Liver (tissue), 9 donors: ENCODE results near the gene TMEM163. TPM values are rescaled to one million over a fixed set of nuclear protein-coding genes. Genes with fewer than 3 reads are reported as not detected.

Experiments
- DNase-seq: peaks from one replicate; pipeline ENCODE4 v3.0.0-alpha.2; 2017; ENCODE audit warnings: low spot score
- H3K27ac ChIP-seq, 2 donors: one replicate each; pipeline ENCODE4 v1.7.0; 2013; ENCODE audit warnings: inconsistent platforms in 2 of 2, low read length in 2 of 2, control low read depth in 1 of 2, low read depth in 1 of 2, mild to moderate bottlenecking in 1 of 2
- H3K27me3 ChIP-seq, 4 donors: one replicate each; pipeline versions ENCODE4 v1.6.1 to v1.7.0; 2013; ENCODE audit warnings: low read length in 3 of 4, inconsistent platforms in 1 of 4, mild to moderate bottlenecking in 1 of 4, moderate library complexity in 1 of 4; ENCODE audit not compliant: control insufficient read depth in 4 of 4, insufficient read depth in 4 of 4
- H3K36me3 ChIP-seq, 4 donors: one replicate each; pipeline versions ENCODE4 v1.6.1 to v1.7.0; 2013; ENCODE audit warnings: low read length in 3 of 4, mild to moderate bottlenecking in 3 of 4, low read depth in 1 of 4, moderate library complexity in 1 of 4; ENCODE audit not compliant: control insufficient read depth in 4 of 4, insufficient read depth in 3 of 4
- H3K4me1 ChIP-seq, 4 donors: one replicate each; pipeline versions ENCODE4 v1.6.1 to v1.7.0; 2013; ENCODE audit warnings: low read length in 3 of 4, mild to moderate bottlenecking in 3 of 4, moderate library complexity in 1 of 4; ENCODE audit not compliant: control insufficient read depth in 4 of 4, insufficient read depth in 4 of 4
- H3K4me3 ChIP-seq, 3 donors: one replicate each; pipeline versions ENCODE4 v1.6.1 to v1.7.0; 2013; ENCODE audit warnings: low read length in 3 of 3, control low read depth in 1 of 3, low read depth in 1 of 3, mild to moderate bottlenecking in 1 of 3
- H3K9ac ChIP-seq, 2 donors: one replicate each; pipeline ENCODE4 v1.7.0; 2013; ENCODE audit warnings: low read length in 2 of 2, mild to moderate bottlenecking in 2 of 2, moderate library complexity in 2 of 2, control low read depth in 1 of 2, low read depth in 1 of 2
- H3K9me3 ChIP-seq, 4 donors: one replicate each; pipeline versions ENCODE4 v1.6.1 to v1.7.0; 2013; ENCODE audit warnings: low read length in 3 of 4; ENCODE audit not compliant: control insufficient read depth in 4 of 4
- EGR1 ChIP-seq, 2 donors: IDR thresholded peaks; 2 replicates each; pipeline ENCODE4 v1.6.1; 2016 to 2018; ENCODE audit warnings: antibody characterized with exemption in 2 of 2, low read depth in 2 of 2
- FOXA1 ChIP-seq: IDR thresholded peaks from 2 replicates; pipeline ENCODE4 v1.6.1; 2016; ENCODE audit warnings: antibody characterized with exemption
- FOXA2 ChIP-seq: IDR thresholded peaks from 2 replicates; pipeline ENCODE4 v1.6.1; 2016; ENCODE audit warnings: antibody characterized with exemption
- GABPA ChIP-seq, 2 donors: IDR thresholded peaks in 1 of 2; conservative IDR thresholded peaks in 1 of 2; 2 replicates each; pipeline ENCODE4 v1.6.1; 2016; ENCODE audit warnings: antibody characterized with exemption in 2 of 2, mild to moderate bottlenecking in 1 of 2, moderate library complexity in 1 of 2
- HNF4G ChIP-seq: IDR thresholded peaks from 2 replicates; pipeline ENCODE4 v1.6.1; 2016; ENCODE audit warnings: antibody characterized with exemption
- JUND ChIP-seq, 2 donors: IDR thresholded peaks; 2 replicates each; pipeline ENCODE4 v1.6.1; 2016; ENCODE audit warnings: antibody characterized with exemption in 2 of 2
- RAD21 ChIP-seq, 2 donors: IDR thresholded peaks; 2 replicates each; pipeline ENCODE4 v1.6.1; 2016; ENCODE audit warnings: antibody characterized with exemption in 2 of 2, mild to moderate bottlenecking in 2 of 2
- RXRA ChIP-seq, 2 donors: IDR thresholded peaks; 2 replicates each; pipeline ENCODE4 v1.6.1; 2017 to 2018; ENCODE audit warnings: antibody characterized with exemption in 2 of 2, mild to moderate bottlenecking in 1 of 2
- SP1 ChIP-seq: IDR thresholded peaks from 2 replicates; pipeline ENCODE4 v1.6.1; 2018; ENCODE audit warnings: antibody characterized with exemption, mild to moderate bottlenecking
- TAF1 ChIP-seq: conservative IDR thresholded peaks from 2 replicates; pipeline ENCODE4 v1.6.1; 2016; ENCODE audit warnings: antibody characterized with exemption, mild to moderate bottlenecking
- YY1 ChIP-seq: IDR thresholded peaks from 2 replicates; pipeline ENCODE4 v1.6.1; 2016; ENCODE audit warnings: antibody characterized with exemption, mild to moderate bottlenecking
- WGBS: extraction: QIAGEN DNeasy Blood & Tissue Kit; methylation state at CpG from one replicate; pipeline ENCODE4 v1.1.7; 2013; 5-methylcytosine and 5-hydroxymethylcytosine counted together
- polyA plus RNA-seq, 2 donors: library from polyadenylated mRNA; stranded (reverse) in 1 of 2; unstranded in 1 of 2; fragments of 200-250 nt in 1 of 2; fragments of >200 nt in 1 of 2; fragmentation: Nextera tagmentation in 1 of 2; extraction: Ambion mirVana in 1 of 2; gene quantifications; one replicate each; pipeline versions ENCODE4 v1.2.1 to v1.2.3, GENCODE V29; 2013 to 2015
- total RNA-seq, 2 donors: library from RNA; depleted of rRNA; stranded (reverse); fragments of >200 nt; gene quantifications; one replicate each; pipeline ENCODE4 v1.2.3, GENCODE V29; 2014
- TF ChIP-seq, protein P1 (sequence below): fragments of 150-350 bp; IDR thresholded peaks from 2 replicates; pipeline ENCODE4 v1.5.1; 2017; ENCODE audit warnings: improper control_type of control experiment, low read depth, low read length; ENCODE audit not compliant: missing input control
- TF ChIP-seq, protein P2 (sequence below): IDR thresholded peaks from 2 replicates; pipeline ENCODE4 v1.6.1; 2016; ENCODE audit warnings: antibody characterized with exemption
- TF ChIP-seq, protein P3 (sequence below): IDR thresholded peaks from 2 replicates; pipeline ENCODE4 v1.6.1; 2016; ENCODE audit warnings: antibody characterized with exemption, mild to moderate bottlenecking
- TF ChIP-seq, protein P4 (sequence below): IDR thresholded peaks from 2 replicates; pipeline ENCODE4 v1.6.1; 2016; ENCODE audit warnings: antibody characterized with exemption
- TF ChIP-seq, protein P5 (sequence below): IDR thresholded peaks from 2 replicates; pipeline ENCODE4 v1.6.1; 2016; ENCODE audit warnings: antibody characterized with exemption
- donor health status: healthy.
- donor health status: healthy.
- donor health status: healthy.
- donor health status: healthy.
- donor health status: healthy.

The TMEM163 gene
- total and polyA plus RNA-seq, 4 donors, result 0.08 to 0.48 (median 0.25) TPM

DNA sequence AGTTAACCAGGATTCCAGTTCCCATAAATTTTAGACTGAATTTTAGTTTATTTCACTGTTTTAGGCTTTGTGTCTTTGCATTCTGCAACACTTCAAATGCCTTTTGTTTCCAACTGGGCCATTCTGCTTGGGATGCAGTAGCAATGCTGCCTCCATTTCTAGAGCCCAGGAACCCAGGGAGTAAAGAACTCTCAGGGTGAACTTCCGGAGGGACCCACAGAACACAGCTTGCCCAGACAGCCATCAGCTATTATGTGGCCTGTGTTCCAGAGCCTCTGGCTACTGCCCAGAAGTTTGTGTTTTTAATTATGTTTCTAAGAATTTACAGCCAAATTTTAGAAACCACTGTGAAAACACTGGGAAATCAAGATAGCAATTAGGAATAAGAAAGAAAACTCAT is 145.1 kb downstream of the TMEM163 start (continued):
- no peak for TF ChIP-seq JUND (IDR thresholded peaks at IDR 0.05)

DNA sequence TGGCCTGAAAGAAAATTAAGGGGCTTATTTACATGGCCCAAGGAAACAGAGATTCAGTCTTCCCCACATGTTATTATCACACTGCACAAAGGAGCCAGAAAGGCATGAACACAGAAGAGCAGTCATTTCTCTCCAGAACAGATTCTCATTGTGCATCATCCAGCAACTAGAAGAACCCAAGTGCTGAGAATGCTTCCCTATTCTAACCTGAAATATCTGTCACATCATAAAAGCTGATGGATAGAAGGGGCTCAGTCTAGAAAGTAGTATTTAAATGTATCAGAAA is 145.8 kb downstream of the TMEM163 start:
- Histone ChIP-seq H3K9me3 (no peaks in the 10 kb centered on the region), H3K36me3 (no peaks in the 10 kb centered on the region), H3K27me3 (no peaks in the 10 kb centered on the region), H3K27ac (no peak overlapping the region), H3K9ac (no peak overlapping the region), H3K4me3 (no peak overlapping the region), H3K4me1 (no peaks in the 10 kb centered on the region)
- no peak for TF ChIP-seq HNF4G
- TF ChIP-seq RAD21 (IDR thresholded peaks at IDR 0.05), result no peak
- TF ChIP-seq FOXA2, result no peak
- TF ChIP-seq, protein P1, sequence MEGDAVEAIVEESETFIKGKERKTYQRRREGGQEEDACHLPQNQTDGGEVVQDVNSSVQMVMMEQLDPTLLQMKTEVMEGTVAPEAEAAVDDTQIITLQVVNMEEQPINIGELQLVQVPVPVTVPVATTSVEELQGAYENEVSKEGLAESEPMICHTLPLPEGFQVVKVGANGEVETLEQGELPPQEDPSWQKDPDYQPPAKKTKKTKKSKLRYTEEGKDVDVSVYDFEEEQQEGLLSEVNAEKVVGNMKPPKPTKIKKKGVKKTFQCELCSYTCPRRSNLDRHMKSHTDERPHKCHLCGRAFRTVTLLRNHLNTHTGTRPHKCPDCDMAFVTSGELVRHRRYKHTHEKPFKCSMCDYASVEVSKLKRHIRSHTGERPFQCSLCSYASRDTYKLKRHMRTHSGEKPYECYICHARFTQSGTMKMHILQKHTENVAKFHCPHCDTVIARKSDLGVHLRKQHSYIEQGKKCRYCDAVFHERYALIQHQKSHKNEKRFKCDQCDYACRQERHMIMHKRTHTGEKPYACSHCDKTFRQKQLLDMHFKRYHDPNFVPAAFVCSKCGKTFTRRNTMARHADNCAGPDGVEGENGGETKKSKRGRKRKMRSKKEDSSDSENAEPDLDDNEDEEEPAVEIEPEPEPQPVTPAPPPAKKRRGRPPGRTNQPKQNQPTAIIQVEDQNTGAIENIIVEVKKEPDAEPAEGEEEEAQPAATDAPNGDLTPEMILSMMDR, result no peak
- TF ChIP-seq SP1, result no peak
- TF ChIP-seq YY1, result no peak
- no peak for TF ChIP-seq TAF1
- TF ChIP-seq, protein P2, sequence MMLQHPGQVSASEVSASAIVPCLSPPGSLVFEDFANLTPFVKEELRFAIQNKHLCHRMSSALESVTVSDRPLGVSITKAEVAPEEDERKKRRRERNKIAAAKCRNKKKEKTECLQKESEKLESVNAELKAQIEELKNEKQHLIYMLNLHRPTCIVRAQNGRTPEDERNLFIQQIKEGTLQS, result no peak
- TF ChIP-seq EGR1 (IDR thresholded peaks at IDR 0.05; ENCODE audit: low read depth in 2 of 2), result no peak
- TF ChIP-seq, protein P3, sequence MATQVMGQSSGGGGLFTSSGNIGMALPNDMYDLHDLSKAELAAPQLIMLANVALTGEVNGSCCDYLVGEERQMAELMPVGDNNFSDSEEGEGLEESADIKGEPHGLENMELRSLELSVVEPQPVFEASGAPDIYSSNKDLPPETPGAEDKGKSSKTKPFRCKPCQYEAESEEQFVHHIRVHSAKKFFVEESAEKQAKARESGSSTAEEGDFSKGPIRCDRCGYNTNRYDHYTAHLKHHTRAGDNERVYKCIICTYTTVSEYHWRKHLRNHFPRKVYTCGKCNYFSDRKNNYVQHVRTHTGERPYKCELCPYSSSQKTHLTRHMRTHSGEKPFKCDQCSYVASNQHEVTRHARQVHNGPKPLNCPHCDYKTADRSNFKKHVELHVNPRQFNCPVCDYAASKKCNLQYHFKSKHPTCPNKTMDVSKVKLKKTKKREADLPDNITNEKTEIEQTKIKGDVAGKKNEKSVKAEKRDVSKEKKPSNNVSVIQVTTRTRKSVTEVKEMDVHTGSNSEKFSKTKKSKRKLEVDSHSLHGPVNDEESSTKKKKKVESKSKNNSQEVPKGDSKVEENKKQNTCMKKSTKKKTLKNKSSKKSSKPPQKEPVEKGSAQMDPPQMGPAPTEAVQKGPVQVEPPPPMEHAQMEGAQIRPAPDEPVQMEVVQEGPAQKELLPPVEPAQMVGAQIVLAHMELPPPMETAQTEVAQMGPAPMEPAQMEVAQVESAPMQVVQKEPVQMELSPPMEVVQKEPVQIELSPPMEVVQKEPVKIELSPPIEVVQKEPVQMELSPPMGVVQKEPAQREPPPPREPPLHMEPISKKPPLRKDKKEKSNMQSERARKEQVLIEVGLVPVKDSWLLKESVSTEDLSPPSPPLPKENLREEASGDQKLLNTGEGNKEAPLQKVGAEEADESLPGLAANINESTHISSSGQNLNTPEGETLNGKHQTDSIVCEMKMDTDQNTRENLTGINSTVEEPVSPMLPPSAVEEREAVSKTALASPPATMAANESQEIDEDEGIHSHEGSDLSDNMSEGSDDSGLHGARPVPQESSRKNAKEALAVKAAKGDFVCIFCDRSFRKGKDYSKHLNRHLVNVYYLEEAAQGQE, result no peak
- no peak for TF ChIP-seq RXRA (IDR thresholded peaks at IDR 0.05)
- no peak for TF ChIP-seq GABPA (IDR thresholded peaks at IDR 0.05 in 1 of 2, conservative IDR thresholded peaks at IDR 0.05 in 1 of 2)
- no peak for DNase-seq

DNA sequence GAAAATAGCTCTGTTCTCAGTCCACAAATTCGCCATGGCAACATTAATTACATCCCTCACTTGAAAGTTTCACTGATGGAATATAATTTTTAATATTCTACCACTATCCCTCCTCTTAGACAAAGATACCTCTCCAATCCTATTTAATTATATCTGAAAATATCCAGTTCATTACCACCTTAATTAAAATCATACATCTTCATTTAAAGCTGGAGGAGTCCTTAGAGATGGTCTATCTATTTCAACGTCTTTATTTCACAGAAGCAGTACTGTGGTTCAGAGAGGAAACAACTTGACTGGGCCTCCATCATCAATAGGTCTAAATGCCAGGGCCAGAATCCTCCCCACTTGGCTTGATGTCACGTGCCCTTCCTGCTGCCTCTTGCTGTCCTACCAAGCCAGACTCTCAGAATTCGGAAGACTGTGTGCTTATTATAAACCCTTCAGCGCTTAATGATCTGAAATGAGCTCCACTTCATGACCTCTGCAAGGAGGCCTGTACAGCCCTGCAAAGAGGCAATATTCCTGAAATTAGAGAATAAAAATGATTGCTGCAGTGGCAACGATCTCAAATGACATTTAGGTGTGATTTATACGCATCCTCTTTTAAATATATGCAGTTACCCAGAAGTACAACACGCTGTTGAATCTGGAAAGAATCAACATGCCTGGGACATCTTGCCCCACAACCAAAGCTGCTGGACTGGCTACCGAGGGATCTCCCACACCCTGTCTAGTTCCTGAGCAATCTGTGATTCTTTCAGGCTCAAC is 146.3 kb downstream of the TMEM163 start:
- WGBS, result 81% methylated on average over 9 of the region's 9 CpGs
- H3K27ac ChIP-seq, result no peak overlapping the region
- TF ChIP-seq, protein P4, sequence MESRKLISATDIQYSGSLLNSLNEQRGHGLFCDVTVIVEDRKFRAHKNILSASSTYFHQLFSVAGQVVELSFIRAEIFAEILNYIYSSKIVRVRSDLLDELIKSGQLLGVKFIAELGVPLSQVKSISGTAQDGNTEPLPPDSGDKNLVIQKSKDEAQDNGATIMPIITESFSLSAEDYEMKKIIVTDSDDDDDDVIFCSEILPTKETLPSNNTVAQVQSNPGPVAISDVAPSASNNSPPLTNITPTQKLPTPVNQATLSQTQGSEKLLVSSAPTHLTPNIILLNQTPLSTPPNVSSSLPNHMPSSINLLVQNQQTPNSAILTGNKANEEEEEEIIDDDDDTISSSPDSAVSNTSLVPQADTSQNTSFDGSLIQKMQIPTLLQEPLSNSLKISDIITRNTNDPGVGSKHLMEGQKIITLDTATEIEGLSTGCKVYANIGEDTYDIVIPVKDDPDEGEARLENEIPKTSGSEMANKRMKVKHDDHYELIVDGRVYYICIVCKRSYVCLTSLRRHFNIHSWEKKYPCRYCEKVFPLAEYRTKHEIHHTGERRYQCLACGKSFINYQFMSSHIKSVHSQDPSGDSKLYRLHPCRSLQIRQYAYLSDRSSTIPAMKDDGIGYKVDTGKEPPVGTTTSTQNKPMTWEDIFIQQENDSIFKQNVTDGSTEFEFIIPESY, result no peak
- no peak for TF ChIP-seq FOXA2
- TF ChIP-seq, protein P5, sequence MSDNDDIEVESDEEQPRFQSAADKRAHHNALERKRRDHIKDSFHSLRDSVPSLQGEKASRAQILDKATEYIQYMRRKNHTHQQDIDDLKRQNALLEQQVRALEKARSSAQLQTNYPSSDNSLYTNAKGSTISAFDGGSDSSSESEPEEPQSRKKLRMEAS, result no peak
- TF ChIP-seq HNF4G, result no peak
- no peak for TF ChIP-seq YY1
- TF ChIP-seq, protein P2, result no peak
- no peak for TF ChIP-seq EGR1 (IDR thresholded peaks at IDR 0.05; ENCODE audit: low read depth in 2 of 2)
- TF ChIP-seq RAD21 (IDR thresholded peaks at IDR 0.05), result no peak
- no peak for TF ChIP-seq FOXA1
- TF ChIP-seq JUND (IDR thresholded peaks at IDR 0.05), result no peak
- TF ChIP-seq, protein P3, result no peak
- no peak for TF ChIP-seq RXRA (IDR thresholded peaks at IDR 0.05)
- no peaks in the 10 kb centered on the region for H3K4me1 ChIP-seq
- H3K9ac ChIP-seq, result no peak overlapping the region
- no peaks in the 10 kb centered on the region for H3K9me3 ChIP-seq
- no peak for DNase-seq
- no peak overlapping the region for H3K4me3 ChIP-seq
- H3K27me3 ChIP-seq, result no peaks in the 10 kb centered on the region
- H3K36me3 ChIP-seq, result no peaks in the 10 kb centered on the region
